HG03442 (cell line): ENCODE results near the gene MYO10.
"Not testable (repeated sequence)": the region's sequence is repeated elsewhere in the genome, so short reads cannot be mapped to it uniquely, and the experiment has no call there.

Experiments
- ATAC-seq: cut with Tn5 transposase; IDR thresholded peaks from one replicate; pipeline ENCODE4 v1.9.1; 2021; ENCODE audit warnings: mild to moderate bottlenecking, moderate library complexity; ENCODE audit not compliant: unreplicated experiment

MYO10 gene

DNA sequence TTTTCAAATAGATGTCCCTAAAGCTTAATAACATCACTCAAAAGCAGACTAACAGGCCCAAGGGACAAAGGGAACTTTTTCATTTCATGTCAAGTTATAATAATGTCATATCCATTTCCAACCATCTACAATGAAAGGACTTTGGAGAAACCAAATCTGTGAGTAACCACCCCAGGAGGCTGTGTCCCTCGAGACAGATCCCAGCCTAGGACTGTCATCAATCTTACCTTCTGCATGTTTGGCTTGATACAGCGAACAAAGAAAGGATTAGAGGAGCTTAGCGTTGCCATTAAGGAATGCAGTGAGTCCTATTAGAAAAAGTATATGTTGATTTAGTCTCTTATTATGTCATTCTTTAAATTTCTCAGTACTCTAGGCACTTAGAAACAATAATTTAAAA is 181.5 kb downstream of the MYO10 start:
- no peak for ATAC-seq

DNA sequence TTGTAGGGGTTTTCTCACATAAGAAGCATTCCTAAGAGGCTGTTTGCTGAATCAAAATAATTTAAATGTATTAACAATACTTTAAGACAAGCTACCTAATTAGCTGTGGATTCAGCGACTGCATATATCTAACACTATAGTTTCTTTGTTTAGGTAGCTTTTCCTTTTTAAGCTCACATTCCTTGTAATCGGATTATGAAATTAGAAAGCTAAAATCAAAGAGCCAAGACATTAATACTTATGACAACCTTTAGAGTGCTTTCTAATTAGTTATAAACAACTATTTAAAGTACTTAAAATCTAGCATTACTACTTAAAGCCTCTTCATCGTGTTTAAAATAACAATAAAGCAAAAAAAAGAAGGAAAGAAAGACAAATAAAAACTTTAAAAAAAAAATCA is 182.0 kb downstream of the MYO10 start:
- no peak for ATAC-seq

DNA sequence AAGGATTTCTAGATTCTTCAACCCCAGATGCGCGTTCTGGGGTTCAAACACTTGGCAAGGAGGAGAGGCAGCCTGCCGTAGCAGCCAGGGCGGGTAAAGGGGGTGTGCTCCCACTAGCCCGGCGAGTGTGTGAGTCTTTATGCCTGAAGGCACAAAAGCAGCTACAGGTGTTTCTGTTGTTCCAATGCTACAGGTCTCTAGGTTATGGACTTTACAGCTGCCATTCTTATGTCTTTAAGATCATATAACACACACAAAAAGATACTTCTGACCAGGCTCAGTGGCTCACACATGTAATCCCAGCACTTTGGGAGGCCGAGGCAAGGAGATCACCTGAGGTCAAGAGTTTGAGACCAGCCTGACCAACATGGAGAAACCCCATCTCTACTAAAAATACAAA is 185.6 kb downstream of the MYO10 start:
- no peak for ATAC-seq

DNA sequence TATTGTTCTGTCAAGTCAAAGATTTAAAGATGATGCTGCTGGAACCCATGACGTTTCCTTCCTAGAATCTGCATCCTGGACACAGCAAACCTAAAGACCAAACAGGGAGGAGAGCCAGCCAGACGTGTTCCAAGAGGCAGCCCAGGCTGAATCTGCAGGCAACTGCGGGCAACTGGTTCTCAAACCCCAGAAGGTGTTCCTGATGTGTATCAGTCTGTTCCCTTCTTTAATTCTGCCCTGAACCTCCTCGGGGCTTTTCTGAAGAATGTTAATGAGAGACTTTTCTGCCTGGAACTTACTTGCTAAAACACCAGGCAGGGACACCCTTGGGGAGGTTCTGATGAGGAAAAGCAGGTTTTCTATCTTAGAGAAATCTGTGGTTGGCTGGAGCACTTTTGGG is 186.5 kb downstream of the MYO10 start:
- ATAC-seq, result no peak

DNA sequence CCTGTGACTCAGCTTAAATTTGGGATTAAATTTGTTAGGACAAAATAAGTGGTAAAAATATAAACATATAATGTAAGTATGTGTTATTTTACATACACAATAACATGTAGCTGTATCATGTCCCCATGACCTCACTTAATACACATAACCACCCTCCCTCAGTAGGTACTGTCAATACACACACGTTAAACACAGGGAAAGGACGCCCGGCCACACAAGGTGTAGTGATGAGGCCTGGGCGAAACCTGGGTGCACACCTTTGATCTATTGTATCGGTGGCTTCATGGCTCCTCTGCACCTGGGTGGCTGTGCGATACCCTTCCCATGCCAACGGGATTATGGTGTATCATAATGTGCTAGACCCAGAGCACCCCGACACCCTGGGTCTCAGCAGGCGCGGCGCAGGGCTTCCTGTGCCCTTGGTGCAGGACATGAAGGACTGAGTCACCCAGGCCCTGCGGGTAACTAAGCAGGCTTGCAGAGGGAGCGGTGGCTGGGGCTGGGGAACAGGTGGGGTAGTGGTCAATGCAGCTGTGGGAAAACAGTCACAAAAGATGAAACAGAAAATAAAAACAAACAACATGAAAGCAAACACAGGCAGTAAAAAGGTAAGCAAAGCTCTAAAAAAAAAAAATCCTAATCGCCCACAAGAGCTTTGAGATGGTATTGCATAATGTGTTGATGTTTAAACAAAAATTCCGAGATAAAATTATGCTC is 191.8 kb downstream of the MYO10 start:
- no peak for ATAC-seq

DNA sequence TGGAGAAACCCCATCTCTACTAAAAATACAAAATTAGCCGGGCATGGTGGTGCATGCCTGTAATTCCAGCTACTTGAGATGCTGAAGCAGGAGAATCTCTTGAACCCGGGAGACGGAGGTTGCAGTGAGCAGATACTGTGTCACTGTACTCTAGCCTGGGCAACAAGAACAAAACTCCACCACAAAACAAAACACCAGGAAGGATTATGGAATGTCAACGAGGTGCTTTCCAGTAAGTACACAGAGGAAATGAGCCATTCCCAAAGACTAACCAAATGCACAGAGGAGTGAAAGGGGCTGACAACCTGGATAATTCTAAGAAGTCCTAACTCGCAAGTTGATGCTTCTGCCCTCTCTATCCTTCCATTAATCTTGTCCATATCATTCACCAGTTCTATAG is 193.2 kb downstream of the MYO10 start:
- ATAC-seq, result no peak

DNA sequence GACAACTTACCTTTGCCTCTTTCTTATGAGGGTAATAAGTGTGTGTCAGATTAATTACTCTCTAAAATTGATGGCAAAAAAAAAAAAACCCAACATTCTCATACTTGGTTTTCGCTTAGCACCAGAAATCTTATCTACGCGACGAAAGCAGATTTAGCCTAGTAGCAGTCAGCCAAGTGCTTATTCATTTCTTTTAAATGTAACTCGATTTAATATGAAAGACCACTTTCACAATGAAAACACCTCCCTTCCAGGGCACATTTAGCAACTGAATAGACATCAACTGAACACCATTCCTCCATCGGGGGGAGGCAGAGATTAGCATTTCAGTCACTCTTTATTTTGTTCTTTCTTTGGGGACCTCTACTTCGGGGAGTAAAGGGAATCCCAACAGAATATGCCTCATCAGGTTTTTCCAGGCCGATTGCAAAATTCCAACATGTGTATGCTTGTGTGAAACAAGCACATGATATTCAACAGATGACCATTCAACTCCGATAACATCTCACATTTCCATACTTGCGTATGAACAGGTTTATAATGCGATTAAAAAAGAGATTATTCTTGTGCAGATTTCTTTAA is 195.2 kb downstream of the MYO10 start:
- ATAC-seq, result no peak

DNA sequence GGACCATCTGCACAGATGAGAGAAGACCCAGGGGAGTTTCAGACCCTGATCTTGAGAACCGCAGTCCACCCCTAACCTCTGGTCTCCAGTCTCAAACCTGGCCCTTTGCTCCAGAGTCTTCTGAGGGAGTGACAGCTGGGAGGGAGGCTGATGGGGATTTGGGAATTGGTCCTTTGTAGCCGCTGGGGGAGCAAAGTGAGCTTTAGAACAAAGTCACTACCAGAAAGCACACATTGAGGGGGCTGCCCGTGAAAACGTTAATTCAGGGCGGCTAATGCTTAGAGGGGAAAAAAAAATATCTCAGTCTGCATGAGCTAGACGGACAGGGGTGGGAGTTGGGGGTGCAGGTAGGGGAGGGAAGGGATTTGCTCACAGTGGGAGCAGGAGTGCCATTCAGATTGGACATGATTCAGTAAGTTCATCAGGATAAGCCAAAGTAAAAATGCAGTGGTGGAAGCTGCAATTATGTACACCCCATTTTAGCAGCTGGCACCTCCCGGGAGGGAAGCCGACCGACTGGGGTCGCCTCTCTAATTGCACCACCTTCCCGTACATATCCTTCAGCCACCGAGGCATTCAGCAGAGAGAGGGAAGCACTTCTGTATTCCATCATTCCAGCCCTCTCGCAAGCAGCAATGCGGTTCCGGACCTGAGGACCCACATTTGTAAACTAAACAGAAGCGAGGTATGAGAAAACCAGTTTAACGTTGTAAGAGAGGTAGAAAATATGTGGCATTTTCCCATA is 195.8 kb downstream of the MYO10 start:
- no peak for ATAC-seq

DNA sequence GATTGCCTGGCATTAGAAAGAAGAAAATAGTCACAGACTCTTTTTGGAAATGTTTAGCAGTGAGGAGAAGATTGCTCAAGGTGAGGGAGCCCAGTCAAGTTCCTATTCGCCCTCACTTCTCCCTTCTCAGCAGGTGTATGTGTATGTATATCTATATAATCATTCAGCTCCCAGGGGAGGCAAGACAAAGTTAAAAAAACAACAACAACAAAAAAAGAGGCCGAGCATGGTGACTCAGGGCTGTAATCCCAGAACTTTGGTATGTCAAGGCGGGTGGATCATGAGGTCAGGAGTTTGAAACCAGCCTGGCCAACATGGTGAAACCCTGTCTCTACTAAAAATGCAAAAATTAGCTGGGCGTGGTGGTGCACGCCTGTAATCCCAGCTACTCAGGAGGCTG is 197.7 kb downstream of the MYO10 start:
- not testable (repeated sequence) for ATAC-seq

DNA sequence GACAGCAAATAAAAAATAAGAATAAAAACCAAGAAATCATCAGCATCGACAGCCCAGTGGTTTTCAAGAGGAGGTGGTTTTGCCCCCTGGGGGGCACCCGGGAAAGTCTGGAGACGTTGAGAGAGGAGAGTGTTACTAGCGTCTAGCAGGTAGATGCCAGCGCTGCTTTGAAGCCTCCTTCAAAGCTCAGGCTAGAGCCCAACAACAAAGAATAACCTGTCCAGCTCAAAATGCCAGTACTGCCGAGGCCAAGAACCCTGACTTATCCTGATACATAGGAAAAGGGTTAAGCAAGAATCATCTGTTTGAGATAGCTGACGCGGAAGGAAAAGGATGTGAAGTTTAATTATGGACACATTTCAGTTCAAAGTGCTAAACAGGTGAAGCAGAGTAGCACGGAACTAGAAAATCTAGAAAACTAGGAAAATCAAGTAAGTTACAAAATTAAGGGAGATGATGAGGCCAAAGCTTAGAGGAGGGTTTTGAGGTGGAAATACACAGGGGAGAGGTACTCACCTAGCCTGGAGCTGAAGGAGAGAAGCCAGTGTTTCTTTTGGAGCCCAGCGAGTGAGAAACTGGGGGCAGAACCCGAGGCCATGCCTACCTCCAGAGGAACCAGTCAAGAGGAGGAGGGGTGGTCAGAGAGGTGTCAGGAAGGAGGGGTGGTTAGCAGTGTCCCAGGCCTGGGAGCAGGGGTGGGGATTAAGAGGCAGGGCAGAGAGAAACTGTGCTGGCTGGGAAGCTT is 198.3 kb downstream of the MYO10 start:
- no peak for ATAC-seq

DNA sequence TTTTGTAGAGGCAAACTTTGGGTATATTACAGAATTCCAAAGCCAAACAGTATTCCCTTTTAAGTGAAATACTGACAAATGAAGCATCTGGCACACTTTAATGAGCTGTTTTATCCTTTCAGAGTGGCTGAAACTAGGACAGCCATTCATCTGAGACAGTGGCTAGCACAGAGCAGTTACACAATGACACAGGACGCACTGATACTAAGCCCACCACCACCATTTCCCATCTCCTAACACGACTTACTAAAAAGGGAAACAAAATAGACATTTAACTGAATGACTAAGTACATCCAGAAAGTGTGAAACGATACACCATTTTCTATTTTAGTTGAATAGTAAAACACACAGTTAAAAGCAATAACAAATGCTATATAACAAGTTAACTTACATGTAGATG is 198.9 kb downstream of the MYO10 start:
- no peak for ATAC-seq

DNA sequence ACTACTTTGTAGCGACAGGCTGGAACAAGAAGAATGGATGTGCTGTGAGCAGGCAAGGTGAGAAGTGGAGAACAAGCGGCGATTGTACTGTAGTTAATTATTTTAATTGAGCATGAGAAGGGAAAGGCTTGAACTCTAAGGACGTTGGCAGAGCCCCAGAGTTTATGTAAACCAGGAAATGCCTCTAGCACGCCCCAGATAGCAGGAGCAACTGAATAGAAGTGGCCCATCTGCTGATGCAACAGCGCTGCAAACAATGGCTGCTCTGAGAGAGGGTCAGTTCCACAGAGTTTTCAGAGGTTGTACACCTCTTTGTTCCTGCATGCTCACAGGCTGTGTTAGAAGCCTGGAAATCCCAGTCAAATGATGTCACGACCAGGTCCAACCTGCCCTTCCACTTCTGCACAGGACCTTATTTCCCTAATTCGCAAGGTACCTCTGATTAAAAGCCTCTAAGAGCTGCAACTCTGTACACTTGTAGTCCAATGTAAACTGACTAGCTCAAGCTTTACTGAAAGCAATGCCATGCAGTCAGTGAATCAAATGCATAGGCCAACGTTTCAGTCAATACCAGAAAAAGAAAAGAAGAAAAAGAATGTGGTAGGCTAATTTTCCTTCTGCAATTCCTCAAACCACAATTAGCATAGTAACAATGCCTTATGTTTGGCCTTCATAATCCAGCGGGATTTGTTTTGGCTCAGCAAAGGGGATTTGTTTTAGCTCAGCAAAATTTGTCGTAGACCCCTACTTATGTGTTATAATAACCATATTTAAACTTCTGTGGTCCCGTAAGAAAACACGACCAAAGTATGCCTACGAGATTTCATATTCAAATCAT is 199.7 kb downstream of the MYO10 start:
- ATAC-seq, result no peak

DNA sequence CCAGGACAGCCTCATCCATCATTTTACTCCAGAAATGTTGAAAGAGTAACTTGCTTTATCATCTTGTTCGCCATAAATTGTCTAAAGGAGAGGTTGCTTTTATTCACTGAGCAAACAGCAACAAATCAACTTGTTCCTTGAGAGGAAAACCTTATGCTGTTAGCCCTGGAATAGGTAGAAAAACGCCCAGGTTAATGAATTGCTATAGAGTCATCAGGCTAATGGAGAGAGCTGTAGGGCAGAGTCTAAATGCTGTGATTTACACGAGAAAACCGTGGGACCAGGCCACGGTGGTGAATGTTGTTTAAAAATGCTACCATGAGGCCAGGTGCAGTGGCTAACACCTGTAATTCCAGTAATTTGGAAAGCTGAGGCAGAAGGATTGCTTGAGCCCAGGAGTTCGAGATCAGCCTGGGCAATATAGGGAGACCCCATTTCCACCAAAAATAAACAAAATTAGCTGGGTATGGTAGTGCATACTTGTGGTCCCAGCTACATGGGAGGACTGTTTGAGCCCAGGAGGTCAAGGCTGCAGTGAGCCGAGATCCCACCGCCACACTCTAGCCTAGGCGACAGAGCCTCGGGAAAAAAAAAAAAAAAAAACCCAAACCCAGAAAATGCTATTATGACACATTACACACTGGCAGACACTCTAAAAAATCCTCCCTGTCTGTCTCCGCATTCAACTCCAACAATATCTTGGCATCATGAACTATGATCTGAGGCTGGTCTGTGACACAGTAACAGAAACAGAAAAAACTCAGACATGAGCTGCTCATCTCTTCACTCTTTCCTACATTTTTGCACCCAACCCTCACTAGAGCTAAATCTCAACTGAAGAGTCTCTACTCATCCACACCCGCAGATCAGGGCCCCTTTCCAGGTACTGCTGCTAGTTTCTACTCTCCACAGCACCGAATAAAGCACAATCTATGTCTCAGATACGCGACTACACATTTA is 200.7 kb downstream of the MYO10 start:
- no peak for ATAC-seq

DNA sequence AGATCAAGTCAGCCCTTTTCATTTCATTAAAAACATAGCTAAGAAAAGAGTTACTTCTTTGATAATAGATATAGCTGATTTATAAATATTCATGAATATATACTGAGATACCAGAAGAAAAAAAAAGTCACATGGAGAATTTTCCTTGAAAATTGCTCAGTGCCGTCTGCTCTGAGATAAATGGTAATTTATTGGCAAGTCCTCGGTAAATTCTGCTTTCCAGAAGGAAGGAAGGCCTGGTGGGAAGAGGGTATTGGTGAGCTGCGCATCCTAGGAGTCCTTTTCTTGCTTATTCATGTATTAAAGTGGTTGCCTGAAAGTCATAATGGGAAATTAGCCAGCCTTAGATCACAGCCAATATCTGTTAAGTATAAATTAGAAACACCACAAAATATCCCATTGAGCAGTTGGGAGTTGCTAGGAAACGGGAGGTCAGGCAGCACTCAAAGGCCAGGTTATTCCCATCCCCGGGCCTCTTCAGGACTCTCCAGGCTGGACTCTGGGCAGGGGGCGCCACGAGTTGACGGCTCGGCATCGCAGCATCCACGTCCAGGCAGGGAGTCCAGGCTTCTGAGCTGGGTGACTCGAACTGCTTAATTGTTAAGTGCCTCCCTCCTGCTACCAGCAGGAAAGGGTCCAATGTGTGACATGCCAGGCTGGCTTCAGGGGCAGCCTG is 202.6 kb downstream of the MYO10 start:
- ATAC-seq, result no peak

DNA sequence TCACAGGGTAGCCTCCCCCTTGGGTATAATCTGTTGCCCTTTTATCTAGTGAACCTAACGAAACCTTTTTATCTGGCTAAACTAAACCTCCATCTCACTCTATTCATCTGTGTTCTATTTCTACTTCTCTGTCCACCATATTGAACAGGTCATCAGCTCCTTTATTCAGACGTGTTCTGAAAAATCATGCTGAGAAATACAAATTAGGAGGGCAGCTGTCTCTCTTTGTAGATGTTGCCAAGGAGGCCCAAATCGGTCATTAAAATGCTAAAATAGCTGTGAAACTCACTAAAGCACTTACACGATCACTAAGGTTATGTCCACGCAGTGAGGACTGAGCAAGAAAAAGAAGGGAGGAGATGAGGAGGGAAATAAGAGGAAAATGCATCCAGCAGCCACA is 203.7 kb downstream of the MYO10 start:
- ATAC-seq, result no peak

DNA sequence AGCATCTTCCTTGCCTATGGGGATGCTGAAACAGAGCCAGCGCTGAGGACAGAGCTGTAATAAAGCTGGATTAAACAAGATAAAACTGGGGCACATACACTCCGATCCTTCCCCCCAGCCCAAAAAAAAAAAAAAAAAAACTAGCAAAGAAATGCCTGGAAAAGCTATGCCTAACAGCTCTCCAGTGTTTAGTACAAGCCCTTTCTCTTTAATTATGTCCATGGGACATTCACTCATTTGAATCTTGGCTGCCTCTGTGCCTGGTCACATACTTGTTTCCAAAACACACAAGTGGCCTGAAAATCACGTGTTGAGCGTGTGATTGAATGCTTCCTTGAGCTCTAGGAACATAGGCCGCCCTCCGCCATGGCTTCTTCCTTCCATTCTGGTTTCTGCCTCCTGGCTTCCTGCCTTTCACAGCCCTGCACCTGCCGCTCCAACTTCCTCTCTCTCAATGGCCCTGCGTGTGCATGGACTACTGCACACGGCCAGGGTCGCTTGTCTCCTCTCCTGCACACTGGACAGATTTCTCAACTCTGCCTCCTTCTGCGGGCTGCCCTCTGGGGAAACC is 208.2 kb downstream of the MYO10 start:
- no peak for ATAC-seq

DNA sequence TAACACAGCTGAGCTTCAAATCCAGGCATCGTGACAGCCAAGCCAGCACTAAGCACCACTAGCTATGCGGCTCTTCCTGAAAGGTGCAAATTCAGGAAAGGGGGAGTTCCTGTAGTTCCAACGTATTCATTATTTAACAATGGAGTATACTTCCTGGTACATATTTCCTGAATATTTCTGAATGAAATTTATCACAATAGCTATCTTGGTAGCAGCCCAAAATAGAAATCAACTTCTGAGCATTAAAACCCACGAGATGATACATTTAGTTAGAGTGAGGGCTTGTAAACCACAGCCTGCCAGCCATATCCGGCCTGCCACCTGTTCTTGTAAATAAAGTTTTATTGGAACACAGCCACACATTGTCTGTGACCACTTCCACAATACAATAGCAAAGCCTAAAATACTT is 209.5 kb downstream of the MYO10 start:
- ATAC-seq, result no peak

DNA sequence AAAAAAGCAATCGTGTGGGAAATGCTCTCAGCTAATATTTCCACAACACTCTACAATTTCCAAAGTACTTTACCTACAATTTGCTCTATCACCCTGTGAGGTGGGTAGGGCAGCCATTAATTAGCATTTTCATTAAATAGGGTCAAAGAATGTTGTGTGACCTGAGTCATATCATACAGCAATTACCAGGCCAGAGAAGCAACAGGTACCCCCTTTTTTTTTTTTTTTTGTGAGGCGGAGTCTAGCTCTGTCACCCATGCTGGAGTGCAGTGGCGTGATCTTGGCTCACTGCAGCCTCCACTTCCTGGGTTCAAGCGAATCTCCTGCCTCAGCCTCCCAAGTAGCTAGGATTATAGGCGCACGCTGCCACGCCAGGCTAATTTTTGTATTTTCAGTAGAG is 210.5 kb downstream of the MYO10 start:
- no peak for ATAC-seq

DNA sequence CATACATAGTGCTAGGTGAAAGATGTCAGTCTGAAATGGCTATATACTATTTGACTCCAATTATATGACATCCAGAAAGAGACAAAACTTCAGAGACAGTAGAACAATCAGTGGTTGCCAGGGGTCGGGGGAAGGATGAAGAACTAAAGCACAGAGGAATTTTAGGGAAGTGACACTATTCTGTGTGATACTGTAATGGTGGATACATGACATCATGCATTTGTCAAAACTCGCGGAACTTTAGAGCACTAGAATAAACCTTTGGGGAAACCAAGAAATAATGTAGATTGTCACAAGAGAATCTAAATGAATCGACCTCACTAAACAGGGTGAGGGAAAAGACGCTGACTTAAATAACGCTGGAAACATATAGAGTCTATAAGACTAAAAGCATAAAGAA is 212.3 kb downstream of the MYO10 start:
- no peak for ATAC-seq
